Middle frontal gyrus (tissue), 1 donor: ENCODE data around the gene ADD3.
"Not testable (repeated sequence)": the region's sequence is repeated elsewhere in the genome, so short reads cannot be mapped to it uniquely, and the experiment has no call there.

ENCODE experiments used
- DNase-seq: peaks from one replicate; pipeline ENCODE4 v3.0.0-alpha.2; 2015; ENCODE audit warnings: low spot score; ENCODE audit errors: extremely low spot score

The ADD3 gene

DNA sequence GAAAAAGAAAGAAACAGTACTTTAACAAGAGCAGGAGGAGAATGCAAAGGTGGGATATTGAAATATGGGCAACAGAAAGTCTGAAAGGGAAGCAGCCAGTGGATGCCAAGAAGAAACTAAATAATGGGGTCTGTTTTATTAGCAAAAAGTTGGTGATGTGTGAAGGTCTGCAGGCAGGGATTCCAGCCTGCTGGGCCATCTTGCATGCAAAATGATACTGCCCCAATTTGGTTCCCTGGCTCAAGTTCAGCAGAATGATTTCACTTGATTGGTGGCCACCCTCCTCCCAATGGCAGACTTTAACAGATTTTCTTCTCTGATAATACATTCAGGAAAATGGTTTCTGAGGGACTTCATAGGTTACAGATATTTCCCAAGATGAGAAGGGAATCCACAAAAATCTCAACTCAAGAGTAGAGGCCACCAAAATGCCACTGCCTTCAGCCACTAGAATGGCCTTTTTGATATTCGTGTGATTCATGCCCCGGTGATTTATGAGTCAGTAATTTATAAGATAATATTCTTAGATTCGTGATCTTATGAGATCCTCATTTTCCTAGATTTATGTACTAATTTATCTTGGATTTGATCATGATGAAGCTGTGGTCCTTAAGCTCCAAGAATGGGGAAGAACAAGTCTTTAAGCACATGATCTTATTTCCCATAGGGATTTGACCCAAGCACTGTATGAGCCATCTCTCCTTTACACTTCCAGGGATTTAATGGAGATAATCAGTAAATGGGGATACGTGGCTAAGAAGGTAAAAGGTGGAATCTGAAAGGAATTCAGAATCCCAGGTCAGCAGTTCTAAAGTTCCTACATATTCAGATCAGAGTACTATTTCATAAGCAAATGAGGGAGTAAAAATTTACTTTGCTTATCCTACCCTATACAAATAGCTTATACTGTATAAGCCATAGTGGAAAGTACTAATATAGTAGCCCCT is 32.3 kb upstream of the ADD3 start:
- DNase-seq = no peak

DNA sequence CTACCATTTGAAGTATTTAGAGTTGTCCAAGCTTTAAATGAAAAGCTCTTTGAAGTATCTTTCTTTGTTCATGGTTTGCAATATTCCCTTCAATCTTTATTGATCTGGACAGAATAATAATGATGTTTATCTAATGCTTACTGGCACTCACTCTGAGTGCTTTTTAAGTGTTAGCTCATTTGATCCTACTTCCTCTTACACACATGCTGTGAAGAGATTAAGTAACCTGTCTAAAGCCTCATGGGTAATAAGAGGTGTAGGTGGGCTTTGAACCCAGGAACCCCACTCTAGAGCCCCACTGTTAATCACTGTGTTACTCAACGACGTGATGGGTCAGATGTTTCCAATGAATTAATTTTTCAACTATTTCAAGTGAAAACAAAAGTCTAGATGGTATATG is 31.1 kb upstream of the ADD3 start:
- no peak for DNase-seq

DNA sequence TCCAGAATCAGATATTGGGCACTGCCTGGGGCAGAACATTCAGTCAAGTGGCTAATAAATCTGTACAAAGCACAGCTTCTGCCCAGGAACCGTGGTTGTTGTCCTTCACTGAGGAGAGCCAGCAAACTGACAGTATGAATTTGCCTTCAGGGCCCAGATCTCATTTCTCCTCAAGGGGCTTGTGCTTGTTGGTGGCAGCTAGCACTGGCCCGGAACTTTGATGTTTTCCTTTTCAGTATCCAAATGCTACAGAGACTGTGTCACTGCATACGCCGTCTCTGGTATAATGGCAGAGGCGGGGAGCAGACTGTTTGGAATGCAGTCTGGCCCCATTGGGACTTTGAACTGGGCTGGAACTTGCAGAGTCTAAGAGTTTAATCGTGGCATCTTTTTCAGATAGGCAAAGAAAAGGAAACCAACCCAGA is 30.4 kb upstream of the ADD3 start:
- no peak for DNase-seq

DNA sequence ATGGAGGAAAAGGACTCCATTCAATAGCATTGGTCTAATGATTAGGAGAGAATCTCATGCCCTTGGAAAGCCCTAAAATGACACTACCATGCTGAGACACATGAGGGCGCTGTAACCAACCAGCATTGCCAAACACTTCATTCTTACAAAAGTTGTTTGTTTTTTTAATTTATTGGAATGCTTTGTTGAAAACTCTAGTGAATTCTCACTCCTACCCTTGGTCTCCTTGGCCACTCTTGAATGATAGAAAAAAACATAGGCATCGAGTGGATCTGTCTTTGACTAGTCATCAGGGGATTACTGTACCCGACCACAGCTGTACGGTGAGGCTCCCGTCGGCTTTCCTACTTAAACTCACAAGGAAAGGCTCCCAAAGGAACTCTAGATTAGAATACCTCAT is 29.3 kb upstream of the ADD3 start:
- DNase-seq = no peak

DNA sequence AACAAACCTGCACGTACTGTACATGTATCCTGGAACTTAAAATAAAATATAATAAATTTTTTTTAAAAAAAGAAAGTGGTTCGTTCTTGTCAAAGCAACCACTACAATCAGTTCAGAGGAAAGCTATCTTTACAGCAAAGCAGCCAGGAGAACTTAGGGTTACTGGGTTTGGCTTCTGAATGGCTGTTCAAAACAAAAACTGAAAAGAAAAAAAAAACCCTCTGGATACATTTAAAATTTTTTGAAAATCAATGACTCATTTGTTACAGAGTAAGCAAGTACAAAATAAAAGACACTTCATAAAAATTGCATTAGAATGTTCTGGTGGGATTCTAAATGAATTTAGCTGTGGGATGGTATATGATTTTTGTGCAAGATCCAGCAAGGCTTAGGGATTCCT is 28.6 kb upstream of the ADD3 start:
- no peak for DNase-seq

DNA sequence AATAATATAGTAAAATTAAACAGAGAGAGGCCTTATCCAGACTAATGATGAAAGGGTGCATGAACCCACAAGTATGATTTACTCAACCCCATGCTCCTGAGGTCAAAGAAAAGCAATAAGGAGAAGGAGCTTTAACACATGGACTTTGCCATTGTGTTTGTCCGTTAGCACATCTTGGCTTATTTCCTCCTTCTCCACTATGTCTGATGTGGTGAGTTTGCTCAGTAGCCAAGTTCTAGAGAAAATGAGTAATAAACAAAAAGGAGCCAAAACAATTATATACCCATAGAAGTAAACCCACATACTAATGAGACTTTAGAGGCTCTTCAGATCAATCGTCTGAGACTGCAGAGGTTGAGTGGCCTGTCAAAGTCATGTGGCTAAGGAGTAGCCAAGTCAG is 26.1 kb upstream of the ADD3 start:
- DNase-seq = no peak

DNA sequence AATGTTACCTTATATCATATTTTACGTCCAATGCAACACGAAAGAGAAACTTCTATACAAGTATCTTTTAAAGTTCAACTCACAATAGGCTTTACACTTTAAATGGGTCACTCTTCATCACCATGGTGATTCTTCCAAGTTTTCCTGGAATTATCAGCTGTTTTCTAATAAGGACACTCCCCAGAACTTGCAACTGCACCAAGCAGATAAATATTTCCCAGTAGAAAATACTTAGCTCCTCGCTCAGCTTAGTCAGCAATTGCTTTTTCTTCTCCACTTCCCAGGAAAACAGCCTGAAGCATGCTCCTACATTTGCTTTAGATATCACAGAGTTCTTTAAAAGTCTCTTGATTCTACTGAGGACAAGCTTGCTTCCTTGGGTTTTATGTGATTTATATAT is 25.7 kb upstream of the ADD3 start:
- no peak for DNase-seq

DNA sequence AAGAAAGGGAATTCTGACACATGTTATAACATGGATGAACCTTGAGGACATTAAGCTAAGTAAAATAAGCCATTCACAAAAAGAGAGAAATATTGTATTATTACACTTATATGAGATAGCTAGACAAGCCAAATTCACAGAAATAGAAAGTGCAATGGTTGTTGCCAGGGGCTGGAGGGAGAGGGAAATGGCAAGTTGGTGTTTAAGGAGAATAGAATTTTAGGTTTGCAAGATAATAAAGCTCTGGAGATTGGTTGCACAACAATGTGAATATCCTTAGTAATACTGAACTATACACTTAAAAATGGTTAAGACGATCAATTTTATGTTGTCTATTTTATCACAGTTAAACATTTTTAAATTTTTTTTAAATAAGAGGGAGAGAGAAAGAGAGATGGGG is 25.0 kb upstream of the ADD3 start:
- DNase-seq = no peak

DNA sequence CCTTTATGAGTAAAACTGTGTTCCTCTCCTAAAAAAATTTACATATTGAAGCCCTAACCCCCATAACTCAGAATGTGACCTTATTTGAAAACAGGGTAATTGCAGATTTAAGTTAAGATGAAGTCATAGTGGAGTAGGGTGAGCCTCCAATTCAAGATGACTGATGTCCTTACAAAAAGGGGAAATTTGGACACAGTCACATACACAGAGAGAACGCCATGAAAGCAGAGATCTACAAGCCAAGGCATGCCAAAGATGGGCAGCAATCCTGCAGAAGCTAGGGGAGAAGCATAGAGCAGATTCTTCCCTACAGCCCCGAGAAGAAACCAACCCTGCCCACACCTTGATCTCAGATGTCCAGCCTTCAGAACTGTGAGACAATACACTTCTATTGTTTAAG is 23.8 kb upstream of the ADD3 start:
- DNase-seq = no peak

DNA sequence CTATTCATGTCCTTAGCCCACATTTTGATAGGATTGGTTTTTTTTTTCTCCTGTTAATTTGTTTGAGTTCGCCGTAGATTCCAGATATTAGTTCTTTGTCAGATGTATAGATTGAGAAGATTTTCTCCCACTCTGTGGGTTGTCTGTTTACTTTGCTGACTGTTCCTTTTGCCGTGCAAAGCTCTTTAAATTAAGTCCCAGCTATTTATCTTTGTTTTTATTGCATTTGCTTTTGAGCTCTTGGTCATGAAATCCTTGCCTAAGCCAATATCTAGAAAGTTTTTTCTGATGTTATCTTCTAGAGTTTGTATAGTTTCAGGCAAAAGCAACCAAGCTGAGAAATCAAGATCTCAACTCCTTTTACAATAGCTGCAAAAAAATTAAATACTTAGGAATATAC is 22.0 kb upstream of the ADD3 start:
- not testable (repeated sequence) for DNase-seq

DNA sequence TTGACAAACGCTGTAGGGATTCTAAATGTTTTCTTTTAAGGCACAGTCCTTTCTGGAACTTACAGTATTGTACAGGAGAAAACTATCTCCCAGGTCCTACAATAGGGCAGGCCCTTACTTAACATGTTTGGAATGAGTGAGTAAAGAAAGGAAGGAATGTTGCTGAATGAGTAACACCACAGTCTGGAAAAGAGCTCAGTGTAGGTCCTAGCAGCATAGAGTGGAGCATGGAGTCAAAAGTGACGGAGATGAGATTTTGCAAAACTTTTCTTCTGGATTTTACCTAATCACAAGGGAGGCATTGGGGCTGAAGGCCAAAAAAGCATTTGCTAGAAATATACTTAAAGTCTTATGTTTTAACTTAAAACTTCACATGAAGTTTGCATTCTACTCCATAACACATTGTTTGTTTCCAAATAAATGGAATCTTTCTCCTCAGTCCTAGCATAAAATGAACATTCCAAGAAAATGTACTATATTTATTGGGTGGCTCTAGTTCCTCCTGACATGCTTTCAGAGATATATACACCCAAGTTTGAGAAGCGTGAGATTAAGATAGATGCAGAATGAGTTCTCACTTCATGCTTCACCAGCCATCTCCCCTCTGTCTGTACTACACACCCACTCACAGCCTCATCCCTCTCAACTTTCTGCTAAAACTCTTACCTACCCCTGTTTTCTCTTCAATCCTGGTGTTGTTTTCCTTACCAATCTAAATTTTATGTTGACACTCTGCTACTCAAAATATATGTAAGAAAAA is 20.2 kb upstream of the ADD3 start:
- DNase-seq = no peak

DNA sequence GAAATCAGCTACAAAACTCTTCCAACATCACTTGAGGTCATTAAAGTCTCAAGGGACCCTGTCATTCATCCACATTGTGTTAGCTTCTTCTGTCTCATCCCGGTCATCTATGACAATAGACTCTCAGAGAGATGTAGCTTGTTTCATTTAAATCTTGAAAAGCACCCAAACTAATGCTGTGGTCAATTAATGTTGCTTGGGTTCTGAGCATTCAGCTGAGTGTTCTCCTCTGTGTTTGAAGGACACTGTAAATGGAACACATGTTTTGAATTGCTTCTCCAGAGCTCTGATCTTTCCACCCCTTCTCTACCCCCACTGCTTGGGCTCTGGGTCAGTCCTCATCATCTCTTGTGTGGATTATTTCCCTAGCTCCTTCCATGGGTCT is 19.6 kb upstream of the ADD3 start:
- no peak for DNase-seq

DNA sequence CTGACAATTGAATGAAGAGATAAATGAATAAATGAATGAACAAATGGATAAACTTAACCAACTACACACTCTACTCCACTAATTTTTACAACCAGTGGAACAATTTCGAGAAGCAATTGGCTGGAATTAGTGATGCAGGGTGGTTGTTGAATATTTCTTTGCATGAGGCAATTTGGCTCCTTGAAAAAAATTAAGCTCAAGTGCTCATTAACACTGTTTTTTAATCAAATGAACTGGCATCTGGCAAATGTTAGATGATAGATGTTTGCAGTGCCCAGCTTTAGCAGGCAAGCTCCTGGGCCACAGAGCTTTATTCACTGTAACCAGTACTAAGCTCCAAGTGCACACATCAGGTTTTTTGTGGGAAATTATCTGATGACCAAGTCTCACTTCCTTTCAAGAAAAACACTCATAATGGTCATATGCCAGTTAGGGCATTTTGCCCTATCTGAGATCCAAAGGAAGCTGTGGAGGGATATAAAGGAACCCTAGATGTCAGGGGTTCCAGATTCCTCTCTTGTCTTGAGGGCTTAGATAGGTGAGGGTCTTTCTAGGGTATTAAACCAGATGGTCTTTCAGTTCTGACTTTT is 16.4 kb upstream of the ADD3 start:
- no peak for DNase-seq

DNA sequence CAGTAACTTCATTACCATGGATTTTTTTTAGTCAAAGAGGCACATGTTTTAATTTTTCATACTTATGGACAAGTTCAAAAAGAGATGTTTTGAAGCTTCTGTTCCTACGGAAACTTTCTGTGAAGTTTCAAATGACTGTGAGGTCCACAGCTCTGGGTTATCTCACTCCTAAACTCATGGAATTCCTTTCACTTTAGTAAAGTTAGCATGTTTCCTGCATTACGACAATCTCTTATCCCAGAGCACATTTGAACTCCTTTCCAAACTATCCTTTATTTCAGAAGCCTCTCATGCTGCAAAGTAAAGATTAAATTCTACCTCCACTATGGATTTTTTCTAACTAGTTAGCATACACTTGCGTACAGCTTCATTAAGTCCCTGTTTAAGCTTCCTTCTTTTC is 15.3 kb upstream of the ADD3 start:
- no peak for DNase-seq

DNA sequence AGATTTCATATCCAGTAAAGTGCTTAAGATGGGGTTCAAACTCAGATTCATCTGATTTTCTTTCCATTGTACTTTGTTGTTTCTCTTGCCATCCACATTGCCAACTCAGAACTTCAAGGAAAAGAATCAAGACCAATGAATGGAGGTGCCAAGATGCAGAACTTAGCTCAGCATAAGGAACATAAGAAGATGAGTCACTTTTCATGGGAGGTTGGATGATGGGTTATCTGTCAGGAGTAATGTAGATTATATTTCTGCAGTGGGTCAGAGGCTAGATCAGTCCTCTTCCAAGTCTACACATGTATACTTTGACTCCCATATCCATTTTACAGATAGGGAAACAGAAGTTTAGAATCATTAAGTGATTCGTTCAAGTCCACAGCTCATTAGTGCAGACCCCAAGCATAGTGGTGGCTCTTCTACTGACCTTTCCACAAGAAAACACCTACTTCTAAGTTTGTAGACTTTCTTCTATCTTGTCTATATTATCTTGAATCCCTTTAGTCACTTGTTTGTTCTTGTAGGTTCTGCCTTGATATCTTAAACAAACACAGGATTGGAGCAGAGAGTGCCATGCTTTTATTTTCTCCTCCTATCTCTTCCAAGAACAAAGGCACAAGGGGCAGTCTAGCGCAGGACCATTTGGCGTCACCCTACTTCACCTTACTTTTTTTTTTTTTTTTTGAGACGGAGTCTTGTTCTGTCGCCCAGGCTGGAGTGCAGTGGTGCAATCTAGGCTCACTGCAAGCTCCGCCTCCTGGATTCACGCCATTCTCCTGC is 14.0 kb upstream of the ADD3 start:
- DNase-seq = no peak

DNA sequence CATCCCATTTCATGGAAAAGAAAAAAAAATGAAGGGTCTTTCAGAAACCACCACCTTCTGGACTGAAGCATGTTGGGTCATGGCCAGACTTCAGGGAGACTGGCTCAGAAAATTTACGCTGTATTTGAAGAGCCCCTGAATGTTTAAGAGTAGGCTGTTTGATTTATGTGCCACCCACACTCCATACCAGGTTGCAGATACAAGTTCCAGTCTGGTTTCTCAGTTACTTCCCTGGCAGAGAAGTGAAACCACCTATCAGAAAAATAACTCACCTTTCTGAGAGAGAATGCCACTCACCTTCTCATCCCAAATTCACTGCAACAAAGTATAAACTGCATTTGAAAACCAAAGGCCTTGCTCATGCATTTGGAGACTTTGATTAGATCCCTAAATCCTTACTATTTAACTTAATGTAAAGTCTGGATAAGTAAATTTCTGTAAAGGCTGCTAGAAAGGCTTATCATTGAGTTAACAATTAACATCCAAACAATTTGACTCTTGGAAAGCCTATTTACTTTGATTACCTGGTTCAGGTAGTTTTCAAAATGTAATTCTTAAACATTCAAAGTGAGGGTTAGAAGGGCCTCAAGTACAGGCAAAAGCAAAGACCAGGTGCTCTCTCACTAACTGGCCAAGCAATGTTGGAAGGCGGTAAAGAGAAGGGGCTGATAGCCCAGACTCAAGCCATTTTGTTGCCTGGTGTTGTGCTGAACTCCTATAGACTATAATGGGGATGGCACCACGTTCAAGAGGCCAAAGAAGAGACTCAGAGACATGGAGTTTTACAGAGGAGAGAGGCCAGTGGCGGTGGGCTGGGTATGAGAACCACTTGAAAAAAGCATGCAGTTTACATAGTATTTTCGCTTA is 12.8 kb upstream of the ADD3 start:
- no peak for DNase-seq

DNA sequence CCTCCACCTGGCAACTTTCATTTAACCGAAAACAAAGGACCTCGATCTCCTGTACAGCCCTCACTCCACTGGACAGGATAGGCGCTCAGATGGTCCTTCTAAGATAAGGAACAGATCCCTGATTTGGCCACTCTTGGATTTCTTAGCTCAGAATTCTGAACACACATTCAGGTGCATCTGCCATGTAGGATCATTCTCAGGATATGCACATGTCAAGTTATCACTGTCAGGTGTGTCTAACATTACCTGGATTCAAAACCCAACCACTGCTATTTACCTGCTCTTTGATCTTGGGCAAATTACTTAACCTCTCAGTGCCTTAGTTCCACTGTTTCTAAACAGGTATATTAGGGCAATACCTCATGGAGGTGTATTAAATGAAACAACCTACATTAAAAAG is 12.2 kb upstream of the ADD3 start:
- DNase-seq = no peak

DNA sequence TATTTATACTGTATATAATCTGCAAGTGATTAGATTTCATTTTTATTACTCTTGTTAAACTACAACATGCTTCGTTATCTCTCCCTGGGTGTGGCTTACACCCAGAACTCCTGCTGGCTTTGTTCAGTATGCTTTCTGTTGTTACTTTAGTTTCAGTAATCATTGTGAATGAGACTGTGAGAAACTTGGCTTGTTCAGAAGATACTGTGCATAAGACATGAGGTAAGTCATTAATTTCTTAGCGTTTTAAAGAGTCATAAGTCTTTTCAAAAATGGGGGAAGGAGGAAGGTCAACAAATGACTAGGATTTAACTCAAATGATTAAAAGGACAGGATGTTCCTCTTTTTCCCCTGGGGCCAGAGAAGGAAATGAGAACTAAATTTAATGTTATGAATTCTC is 11.6 kb upstream of the ADD3 start:
- DNase-seq = no peak

DNA sequence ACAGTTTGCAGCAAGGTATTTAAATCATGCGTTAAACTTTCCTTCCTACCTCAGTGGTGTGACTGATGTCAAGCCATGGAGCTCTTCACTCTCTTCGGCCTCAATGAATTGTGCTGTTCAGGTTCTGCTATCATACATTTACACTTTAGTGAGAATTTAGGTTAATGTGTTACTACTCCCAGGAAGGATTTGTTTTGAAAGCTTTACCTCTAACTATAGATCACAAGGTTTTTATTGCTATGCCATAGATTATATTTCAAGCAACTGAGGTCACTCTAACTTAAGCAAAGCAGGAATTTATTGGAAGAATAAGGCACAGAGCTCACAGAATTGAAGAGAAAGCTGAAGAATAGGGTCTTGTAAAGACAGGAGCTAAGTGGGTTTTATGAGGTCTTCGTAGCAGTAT is 11.0 kb upstream of the ADD3 start:
- no peak for DNase-seq

DNA sequence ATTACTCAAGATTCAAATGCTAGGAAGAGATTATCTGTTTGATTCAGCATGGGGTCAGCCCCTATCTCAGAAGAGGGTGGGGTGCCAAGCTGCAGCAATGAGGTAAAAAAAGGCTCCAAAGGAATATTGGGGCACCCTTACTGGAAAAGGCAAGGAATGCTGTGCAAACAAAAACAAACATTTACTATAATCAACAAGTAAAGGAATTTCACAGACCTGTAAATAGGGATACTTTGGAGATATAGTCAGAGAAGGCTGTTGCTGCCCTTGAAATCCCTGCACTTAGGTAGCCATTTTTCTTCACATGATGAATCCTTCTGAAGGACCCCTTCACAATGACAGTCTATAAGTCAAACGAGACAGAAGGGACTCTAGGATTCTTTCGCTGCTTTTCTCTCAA is 10.6 kb upstream of the ADD3 start:
- no peak for DNase-seq

DNA sequence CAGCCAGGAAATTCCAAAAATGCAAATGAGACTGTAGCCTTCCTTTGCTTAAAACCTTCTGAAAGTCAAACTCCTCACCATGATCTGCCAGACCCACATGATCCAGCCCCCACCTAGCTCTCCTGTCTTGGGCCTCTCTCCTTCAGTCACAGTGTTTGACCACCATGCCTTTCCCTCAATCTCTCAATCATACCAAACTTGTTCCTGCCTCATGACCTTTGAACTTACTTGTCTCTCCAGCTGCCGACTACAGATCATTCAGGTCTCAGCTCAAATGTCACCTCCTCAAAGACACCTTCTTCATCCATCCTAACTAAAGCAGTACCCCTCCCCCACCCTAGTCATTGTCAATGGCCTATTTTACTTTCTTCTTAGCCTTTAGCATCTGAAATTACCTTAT is 9.3 kb upstream of the ADD3 start:
- DNase-seq = no peak
